ENCODE data around the gene CMBL. TPM values are rescaled to one million over a fixed set of nuclear protein-coding genes. Genes with fewer than 3 reads are reported as not detected.

CMBL gene
- total and polyA plus RNA-seq, 2 of the 13 experiments (the other 11 are each of a cell fraction or from before 2014, with no cell fraction given) = 11.5 to 17.0 TPM

DNA sequence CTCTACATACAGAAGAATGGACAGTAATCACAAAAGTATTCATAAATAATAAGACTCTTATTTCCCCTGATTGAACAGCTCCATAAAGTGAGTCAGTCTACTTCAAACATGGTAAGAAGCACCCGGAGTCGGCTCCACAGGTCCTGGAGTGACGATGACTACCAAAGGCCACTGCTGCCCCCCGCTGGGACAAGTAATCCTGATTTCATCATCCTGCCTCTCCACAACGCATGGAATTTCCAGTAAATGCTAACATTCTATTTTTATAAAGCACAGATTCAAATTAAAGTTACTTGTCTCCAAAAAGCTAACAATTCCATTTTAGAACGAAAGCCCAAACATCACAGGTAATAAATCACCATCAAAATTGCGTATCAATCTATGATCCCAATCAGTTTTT lies 74.2 kb downstream of the CMBL start (continued):
- TF ChIP-seq, protein P1, sequence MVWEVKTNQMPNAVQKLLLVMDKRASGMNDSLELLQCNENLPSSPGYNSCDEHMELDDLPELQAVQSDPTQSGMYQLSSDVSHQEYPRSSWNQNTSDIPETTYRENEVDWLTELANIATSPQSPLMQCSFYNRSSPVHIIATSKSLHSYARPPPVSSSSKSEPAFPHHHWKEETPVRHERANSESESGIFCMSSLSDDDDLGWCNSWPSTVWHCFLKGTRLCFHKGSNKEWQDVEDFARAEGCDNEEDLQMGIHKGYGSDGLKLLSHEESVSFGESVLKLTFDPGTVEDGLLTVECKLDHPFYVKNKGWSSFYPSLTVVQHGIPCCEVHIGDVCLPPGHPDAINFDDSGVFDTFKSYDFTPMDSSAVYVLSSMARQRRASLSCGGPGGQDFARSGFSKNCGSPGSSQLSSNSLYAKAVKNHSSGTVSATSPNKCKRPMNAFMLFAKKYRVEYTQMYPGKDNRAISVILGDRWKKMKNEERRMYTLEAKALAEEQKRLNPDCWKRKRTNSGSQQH (CRISPR knock-in tag; IDR thresholded peaks at IDR 0.05; ENCODE audit: low read depth) = no peak

GRCh38 chr5:10233011-10233410 lies 74.7 kb downstream of the CMBL start:
- Histone ChIP-seq H3K27ac (ENCODE audit: extremely low read length, insufficient read depth, low read length) (no peak overlapping the region), H3K79me2 (ENCODE audit: insufficient read depth, low read length) (no peaks in the 10 kb centered on the region), H3K9me3 (ENCODE audit: low read length) (no peaks in the 10 kb centered on the region), H4K20me1 (ENCODE audit: insufficient read depth, low read length) (no peaks in the 10 kb centered on the region), H3K4me3 (replicated peaks in 1 of 3; ENCODE audit: insufficient read depth in 1 of 3, low read depth in 2 of 3, low read length in 3 of 3) (no peak overlapping the region), H3K9ac (ENCODE audit: insufficient read depth, low read depth, low read length) (no peak overlapping the region), H3K4me1 (ENCODE audit: insufficient read depth, low read length) (no peaks in the 10 kb centered on the region), H3K4me2 (ENCODE audit: low read depth, low read length) (no peak overlapping the region), H3K36me3 (replicated peaks in 1 of 2; ENCODE audit: control insufficient read depth in 1 of 2, insufficient read depth in 2 of 2, low read length in 2 of 2) (peaks cover 0 to 10% of the 10 kb centered on the region in 2 experiments; a peak in 1 of 5 replicates), H2AFZ (ENCODE audit: low read length) (no peak overlapping the region), H3K27me3 (ENCODE audit: control insufficient read depth in 1 of 2, insufficient read depth in 2 of 2, low read length in 2 of 2) (no peaks in the 10 kb centered on the region)
- BruUV-seq (replicated peaks) = no TSS peak
- TF ChIP-seq KLF16 (CRISPR knock-in tag; IDR thresholded peaks at IDR 0.05) (no peak), ZNF629 (CRISPR knock-in tag; conservative IDR thresholded peaks at IDR 0.05) (no peak), ZNF572 (CRISPR knock-in tag; IDR thresholded peaks at IDR 0.05) (no peak), ZSCAN9 (CRISPR knock-in tag; IDR thresholded peaks at IDR 0.05; ENCODE audit: borderline replicate concordance) (no peak), NR2F1 (CRISPR knock-in tag; IDR thresholded peaks at IDR 0.05) (no peak), ZNF563 (CRISPR knock-in tag; IDR thresholded peaks at IDR 0.05) (no peak), CC2D1A (CRISPR knock-in tag; IDR thresholded peaks at IDR 0.05) (no peak), WIZ (CRISPR knock-in tag; IDR thresholded peaks at IDR 0.05) (no peak), ZNF20 (CRISPR knock-in tag; IDR thresholded peaks at IDR 0.05) (no peak)
- TF ChIP-seq, protein P2, sequence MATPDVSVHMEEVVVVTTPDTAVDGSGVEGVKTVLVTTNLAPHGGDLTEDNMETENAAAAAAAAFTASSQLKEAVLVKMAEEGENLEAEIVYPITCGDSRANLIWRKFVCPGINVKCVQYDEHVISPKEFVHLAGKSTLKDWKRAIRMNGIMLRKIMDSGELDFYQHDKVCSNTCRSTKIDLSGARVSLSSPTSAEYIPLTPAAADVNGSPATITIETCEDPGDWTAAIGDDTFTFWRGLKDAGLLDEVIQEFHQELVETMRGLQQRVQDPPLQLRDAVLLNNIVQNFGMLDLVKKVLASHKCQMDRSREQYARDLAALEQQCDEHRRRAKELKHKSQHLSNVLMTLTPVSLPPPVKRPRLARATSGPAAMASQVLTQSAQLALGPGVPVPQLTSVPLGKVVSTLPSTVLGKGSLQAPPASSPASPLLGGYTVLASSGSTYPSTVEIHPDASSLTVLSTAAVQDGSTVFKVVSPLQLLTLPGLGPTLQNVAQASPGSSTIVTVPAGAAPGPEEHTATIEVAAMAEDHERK (CRISPR knock-in tag; IDR thresholded peaks at IDR 0.05; ENCODE audit: low read depth) = no peak
- ATAC-seq = no peak
- CTCF ChIA-PET (ENCODE audit: low intra/inter-chr PET ratio, low total read pairs) = no interaction called here
- DNase-seq (ENCODE audit: low spot score) = no peak
- in situ Hi-C loops (cut with HindIII; ENCODE audit: extremely low pct_ligation_motif_present, low pct_unique_long_range_greater_than_20kb) (loop anchor here (5.0 kb wide), 1 partner anchor 91 kb away; no protein-coding TSS in a partner anchor), intact Hi-C loops (cut with micrococcal nuclease; ENCODE audit: unreplicated experiment) (loop anchor here (1.0 to 5.0 kb wide), 2 partner anchors 93 to 381 kb away; no protein-coding TSS in a partner anchor)
- no peak for FAIRE-seq
- POLR2A ChIA-PET = no interaction called here
- WGBS (ENCODE audit: low lambda C conversion rate) = 100% methylated on average over 2 of the region's 7 CpGs

Measured in HepG2 (cell line).